IPS-11a (cell line): ENCODE measurements around the gene NINJ1.

ENCODE experiments used
- H3K4me3 ChIP-seq: one replicate; pipeline ENCODE4 v1.5.1; 2013; ENCODE audit warnings: low read depth, low read length, control low read depth

The NINJ1 gene

DNA sequence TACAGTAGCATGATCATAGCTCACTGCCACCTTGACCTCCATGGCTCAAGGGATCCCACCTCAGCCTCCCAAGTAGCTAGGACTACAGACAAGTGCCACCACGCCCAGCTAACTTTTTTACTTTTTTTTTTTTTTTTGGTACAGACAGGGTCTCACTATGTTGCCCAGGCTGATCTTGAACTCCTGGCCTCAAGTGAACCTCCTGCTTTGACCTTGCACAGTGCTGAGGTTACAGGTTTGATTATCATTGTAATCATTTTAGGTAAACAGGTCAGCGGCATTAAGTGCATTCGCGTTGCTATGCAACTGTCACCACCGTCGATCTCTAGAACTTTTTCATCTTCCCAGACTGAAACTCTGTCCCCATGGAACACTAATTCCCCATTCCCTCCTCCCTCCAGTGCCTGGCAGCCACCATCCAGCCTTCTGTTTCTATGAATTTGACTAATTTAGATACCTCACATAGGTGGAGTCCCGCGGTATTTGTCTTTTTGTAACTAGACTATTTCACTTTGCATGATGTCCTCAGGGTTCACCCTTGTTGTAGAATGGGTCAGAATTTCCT lies 43.9 kb downstream of the NINJ1 start:
- no peak overlapping the region for H3K4me3 ChIP-seq

DNA sequence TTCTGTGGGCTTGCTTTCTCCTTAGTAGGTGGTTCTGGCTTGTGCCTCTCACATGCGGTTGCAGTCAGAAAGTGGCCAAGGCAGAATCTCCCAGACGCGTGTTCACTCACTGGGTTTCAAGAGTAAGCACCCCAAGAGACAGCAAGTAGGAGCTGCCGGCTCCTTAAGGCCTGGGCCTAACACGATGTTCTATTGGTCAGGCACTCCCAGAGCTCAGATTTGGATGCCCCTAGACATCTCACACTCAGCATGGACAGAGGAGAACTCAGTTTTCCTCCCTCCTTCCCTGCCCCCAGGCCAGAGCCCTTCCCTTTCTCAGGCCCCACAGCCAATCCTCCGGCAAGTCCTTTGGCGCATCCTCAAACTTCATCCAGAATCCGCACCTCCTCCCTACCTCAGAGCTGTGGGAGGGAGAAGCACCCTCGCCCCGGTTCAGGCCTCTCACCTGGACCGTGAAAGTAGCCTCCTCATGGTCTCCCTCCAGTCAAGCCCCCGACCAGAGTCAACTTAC lies 44.5 kb downstream of the NINJ1 start:
- H3K4me3 ChIP-seq, result no peak overlapping the region

DNA sequence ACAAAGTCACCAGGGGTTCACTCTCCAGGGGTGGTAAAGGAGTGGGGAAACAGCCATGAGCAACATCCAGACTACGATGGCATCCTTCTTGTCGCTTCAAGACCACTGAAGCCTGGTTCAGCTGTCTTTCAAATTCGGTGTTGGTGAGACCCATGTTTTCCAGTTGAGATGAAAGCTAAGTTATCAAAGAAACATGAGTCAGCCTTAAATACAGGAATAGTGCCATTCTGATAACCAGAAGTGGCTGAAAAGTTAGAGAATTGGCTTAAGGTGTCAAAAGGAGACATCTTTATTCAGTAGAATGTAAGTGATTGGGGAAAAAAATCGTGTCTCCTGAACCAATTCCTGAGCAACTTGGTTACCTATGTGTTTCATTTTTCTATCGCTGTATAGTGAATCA lies 45.0 kb downstream of the NINJ1 start:
- no peak overlapping the region for H3K4me3 ChIP-seq

DNA sequence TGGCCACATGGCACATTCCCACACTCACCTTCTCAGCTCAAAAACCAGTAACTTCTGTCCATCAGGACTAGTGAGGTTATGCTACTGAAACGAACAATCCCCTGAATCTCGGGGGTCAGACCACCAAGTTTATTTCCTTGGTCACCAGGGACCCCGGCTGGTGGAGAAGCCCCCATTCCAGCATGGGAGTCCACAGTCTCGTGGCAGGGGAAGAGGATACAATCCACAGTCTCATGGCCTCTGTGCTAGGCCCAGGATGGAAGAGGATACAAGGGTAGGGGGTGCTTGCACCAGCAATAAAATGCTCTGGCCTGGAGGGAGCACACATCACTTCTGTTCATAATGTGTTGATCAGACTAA lies 45.4 kb downstream of the NINJ1 start:
- H3K4me3 ChIP-seq, result no peak overlapping the region

DNA sequence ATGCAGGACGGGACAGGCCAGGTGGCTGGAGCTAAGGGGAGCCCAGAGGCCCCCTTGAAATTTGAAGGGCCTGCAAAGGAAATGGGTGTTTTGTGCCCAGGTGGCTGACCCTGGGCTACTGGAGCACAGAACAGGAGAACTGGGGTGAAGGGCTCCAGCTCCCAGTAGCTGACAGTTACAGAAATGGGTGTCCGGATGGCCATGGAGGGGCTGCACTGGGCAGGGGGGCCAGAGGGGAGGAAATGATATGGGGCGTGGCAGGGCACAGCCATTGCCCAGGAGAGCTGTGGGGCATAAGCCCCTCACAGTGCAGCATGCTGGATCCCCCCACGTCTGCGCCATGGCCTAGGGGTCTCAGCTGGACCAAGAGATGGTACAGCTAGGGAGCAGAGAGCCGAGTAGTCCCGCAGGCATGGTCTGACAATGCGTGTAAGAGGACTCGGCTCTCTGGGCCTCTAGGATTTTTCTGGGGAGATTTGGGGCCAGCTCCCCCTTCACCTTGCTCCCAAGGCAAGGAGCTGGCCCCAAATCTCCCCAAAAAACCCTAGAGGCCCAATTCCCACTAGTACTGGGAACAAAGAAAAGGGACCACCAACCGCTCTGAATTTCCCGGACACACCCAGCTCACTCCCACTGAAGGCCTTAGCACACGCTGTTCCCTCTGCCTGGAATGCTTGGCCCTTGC lies 45.9 kb downstream of the NINJ1 start:
- H3K4me3 ChIP-seq, result no peak overlapping the region

DNA sequence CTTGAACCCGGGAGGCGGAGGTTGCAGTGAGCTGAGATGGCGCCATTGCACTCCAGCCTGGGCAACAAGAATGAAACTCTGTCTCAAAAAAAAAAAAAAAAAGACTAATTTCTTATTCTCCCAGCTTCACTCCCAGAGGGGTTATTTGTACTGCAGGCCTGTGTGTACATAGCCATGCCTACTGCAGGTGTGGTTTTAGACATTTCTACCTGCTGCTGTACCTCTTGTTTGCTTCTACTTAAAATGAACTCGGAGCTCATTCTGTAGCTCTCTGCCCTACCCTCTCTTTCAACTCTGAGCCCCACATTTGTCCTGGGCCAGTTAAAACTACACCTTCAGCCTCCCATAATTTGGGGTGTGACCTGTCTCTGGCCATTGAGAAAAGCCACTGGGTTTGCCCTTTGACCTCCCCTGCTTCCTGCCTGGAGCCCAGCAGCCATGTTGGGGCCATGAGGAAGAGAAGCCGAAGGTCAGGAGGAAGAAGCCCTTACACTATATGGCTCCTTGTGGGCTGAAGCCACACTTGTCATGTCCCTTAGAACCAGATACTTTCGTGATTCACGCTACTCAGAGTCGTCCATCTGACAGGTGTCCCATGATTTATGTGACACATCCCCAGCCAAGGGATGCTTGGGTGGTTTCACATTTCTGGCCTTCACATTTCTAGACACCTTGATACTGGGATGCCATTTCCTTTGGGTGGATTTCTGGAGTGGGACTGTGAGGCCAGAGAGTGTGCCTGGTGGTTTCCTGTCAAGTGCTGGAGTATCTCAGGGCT lies 47.4 kb downstream of the NINJ1 start:
- H3K4me3 ChIP-seq, result no peak overlapping the region

DNA sequence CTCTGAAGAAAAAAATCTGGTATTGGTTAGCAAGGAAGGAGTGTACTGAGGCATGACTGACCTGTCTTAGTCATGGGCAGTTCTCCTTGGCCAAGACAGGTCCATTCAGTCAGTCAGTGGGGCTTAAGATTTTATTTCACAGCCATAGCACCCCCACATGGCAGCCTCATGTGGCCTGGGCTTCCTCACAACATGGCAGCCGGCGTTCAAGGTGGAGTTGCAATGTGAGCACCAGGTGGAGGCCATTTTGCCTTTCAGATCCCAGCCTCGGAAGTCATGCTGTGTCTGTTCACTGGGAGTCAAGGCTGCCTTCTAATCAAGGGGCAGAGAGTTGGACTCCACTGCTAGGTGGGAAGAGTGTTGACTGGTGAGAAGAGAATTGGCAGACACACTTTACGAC lies 48.4 kb downstream of the NINJ1 start:
- no peak overlapping the region for H3K4me3 ChIP-seq

DNA sequence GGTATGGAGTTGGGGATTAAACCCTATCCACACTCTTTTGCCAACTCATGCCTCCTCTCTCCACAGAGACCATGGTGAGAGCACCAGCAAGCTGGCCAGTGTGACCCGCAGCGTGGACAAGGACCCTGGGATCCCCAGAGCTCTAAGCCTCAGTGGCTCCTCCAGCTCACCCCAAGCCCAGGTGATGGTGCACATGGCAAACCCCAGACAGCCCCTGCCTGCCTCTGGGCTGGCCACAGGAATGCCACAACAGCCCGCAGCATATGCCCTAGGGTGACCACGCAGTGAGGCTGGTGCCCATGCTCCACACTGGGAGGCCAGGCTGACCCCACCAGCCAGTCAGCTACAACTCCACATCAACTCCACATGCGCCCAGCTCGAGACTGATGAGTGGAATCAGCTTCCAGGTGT lies 49.6 kb downstream of the NINJ1 start:
- H3K4me3 ChIP-seq, result no peak overlapping the region

DNA sequence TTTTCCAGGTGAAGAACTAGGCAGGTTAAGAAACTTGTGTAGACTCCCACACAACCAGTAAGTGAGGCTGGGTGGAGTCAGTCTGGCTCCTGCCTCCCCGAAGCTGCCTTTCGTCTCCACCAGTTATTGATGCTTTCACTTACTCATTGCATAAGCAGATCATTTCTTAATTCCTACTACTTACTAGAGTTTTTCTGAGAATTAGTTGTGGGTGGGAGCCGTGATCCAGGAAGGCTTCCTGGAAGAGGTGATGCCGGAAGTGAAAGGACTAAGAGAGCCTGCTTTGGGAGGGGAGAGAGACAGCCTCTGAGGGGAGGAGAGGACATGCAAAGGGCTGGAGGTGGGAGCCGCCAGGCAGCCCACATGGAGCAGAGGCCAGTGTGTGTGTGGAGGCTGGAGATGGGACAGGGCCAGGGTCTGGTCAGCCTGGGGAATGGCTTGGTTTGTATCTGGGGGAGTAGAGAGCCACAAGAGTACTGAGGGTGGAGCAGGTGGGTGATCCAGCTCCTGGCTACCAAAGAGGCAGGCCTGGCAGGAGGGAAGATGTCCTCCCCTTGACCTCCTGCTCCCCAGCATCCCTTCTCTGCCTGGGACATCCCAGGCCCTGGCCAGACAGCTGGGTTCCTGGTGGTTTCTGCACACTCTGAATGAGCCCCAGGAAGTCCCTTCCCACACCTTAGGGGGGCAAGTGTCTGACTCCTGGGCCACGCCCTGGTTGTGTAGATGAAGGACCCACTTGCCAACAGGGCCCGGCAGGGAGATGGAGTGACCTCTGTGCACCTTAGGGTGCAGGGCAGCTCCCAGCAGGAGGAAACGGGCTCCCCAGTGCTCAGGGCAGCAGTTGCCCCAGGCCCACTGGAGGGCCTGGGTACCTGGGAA lies 50.2 kb downstream of the NINJ1 start:
- H3K4me3 ChIP-seq, result no peak overlapping the region

DNA sequence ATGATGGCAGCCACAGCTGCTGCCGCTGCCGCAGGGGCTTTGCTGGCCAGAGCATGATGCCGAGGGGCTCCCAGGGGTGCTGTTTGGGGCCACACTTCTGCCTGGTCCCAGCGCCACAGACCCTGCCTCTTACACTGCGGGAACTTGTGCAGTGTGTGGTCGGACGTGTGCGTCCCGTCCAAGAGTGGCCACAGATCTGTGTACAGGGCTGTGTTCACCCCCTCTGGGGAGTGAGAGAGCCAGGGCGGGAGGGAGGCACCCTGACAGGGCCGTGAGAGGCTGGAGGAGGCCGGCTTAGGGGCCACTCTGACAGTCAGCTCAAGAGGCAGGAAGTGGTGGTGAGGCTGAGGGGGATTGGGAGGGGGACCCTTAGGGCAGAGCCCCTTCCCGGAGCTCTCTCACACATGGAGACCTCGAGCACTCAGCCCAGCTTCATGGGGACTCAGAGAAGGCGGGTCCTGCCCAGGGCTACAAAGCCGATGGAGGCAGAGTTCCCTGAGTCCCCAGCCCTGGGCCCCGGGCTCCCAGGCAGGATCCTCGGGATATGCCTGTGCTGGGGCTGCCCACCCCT lies 51.1 kb downstream of the NINJ1 start:
- no peak overlapping the region for H3K4me3 ChIP-seq

DNA sequence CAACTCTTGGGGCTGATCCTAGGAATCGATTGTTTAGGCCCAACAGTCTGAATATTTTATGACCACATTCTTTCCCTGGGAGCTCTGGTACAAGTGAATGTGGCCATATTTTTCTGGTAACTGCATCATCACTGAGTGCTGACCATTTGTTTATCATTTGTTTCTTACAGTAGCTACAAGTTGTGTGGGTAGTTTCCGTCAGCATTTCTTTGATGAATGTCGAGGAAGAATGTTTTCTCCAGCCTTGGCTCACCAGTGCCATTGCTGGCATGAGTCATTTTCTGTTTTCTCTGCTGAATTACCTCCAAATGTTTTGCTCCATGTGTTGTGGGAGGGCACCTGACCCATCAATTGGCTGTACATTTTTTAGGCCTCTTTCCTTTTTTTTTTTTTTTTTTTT lies 52.1 kb downstream of the NINJ1 start:
- no peak overlapping the region for H3K4me3 ChIP-seq

DNA sequence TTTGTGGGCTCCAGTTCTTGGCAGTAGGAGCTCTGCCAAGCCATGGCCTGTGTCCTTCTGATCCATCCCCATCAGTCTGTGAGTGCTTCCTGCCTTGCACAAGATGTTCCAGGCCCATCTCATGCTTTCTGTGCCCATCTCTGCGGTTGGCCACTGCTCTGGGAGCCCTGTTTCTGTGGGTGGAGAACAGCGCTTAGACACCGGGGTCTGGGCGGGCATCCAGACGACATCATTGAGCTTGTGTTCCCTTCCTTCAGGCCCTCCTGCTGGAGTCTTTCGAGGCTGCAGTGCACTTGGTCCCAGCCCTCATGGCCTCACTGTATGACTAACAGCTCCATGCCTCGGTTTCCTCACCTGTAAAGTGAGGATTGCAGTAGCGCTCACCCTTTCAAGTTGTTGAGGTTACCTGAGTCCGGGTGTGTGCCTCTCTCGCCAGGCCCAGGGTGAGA lies 52.9 kb downstream of the NINJ1 start:
- no peak overlapping the region for H3K4me3 ChIP-seq

DNA sequence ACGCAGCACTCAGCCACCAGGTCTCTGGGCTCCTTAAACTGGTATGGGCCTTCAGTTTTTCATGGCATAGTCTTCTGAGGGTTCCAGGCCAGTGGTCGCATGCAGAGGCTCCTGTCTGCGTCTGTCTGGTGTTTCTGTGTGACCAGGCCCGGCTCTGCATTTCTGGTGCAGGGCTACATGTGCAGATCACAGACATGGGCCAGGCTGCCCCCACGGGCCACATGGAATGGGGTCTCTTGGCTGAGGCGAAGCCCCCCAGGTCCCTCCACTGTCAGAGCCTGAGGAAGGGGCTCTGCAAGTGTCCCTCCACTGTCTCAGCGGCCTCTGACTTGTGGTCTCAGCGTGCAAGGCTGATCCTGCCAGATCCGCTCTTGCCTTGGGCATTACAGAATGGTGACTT lies 53.6 kb downstream of the NINJ1 start:
- no peak overlapping the region for H3K4me3 ChIP-seq

DNA sequence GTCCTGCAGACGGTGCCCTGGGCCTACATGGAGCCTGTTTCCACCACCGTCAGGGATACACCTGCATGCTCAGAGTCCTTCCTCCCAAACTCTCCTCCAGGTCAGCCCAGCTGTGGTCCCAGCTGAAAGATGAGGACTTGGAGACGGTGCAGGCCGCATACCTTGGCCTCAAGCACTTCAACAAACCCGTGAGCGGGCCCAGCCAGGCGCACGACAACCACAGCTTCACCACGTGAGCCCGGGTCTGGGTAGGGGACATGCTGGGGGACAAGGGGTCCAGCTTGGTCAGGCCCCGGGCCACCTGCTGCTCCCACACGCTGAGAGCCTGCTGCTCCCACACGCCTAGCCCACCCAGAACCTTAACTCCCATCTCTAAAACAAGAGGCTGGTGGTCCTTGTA lies 54.7 kb downstream of the NINJ1 start:
- H3K4me3 ChIP-seq, result no peak overlapping the region

DNA sequence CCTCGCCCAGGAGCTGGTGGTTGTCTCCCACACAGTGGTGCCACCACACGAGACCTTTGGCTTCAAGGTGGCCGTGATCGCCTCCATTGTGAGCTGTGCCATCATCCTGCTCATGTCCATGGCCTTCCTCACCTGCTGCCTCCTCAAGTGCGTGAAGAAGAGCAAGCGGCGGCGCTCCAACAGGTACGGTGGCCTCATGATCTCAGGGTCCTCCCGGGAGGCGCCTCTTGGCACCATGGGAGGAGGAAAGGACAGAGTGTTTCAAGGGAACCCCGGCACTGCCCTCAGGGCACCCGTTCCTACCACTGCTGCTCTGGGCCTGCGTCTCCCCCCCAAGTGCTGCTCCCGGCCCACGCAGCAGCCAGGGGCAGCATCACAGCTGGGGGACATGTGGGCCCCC lies 56.2 kb downstream of the NINJ1 start:
- no peak overlapping the region for H3K4me3 ChIP-seq

DNA sequence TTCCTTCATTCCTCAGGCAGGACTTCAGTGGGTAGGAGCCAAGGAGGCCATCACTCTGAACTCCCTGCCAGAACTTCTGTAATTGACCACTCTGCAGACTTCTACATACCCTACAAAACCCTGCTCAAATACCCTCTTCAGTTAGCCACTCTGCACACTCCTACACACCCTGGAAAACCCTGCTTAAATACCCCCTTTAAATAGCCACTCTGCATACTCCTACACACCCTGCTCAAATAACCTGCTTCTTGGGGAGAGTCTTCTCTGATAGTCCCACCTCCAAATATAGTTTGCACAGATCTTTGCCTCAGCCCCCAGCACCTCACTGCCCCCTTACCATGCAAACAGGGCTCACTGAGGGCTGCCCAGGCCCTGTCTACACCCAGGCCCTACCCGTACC lies 56.7 kb downstream of the NINJ1 start:
- no peak overlapping the region for H3K4me3 ChIP-seq

DNA sequence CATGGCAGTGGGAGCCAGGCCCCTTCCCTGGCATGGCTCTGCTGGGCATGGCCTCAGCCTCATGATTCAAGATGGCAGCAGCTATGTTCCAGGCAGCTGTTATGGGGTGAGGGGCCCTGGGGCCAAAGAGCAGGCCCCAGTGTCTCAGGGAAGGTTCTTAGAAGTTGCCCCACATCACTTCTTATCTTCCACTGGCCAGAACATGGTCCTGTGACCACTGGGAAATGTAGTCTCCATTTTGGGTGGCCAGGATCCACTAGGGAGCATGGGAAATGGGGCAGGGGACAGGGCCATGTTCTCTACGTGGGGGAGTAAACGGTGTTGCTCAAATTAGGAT lies 57.3 kb downstream of the NINJ1 start:
- H3K4me3 ChIP-seq, result no peak overlapping the region

DNA sequence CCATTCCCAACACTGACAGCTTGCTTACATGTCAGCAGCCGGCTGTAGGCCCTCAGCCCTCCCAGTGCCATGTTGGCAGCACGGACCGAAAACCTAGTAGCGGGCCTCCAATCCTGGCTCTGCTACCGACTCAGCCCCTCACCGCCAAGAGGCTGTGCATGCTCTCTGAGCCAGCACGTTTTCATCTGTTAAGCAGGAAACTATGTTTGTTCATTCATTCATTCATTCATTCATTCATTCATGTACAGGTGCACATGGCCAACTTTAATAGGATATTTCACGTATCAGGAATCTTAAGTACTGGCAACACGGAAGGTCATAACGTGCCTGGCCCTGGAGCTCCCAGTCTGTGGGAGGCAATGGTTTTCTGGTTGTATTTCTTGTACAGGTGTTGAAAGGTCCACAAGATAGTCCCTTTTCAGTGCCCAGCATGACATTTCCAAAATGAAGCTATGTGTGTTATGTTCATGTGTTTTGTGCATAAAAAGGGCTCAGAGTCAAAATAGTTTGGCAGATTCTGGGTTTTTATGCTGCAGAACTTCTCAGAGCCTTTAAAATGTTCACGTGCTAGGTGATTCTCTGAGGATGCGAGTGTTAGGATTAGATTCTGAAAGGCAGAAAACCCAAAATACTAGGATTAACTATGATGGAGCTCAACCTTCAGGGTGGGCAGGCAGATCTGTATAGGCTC lies 57.8 kb downstream of the NINJ1 start:
- H3K4me3 ChIP-seq, result no peak overlapping the region

DNA sequence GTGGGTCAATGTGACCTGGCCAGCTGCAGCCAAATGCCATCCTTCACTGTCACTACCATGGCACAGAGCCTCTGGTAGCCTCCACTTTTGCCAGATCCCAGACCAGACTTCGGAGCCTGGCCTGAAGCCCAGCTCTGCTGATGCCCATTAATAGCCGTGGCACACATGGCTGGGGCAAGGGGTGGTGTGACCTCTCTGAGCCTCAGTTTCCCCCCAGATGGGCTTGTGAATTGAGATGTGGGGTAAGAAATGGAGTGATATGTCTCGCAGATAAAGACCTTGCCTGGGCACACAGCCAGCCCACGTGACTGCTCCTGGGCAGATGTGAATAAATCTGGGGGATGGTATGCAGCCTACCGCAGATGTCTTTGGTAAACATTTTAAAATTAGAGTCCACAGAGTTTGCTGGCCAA lies 61.7 kb downstream of the NINJ1 start:
- H3K4me3 ChIP-seq, result no peak overlapping the region
